ENCODE data around the gene EIF3L. TPM values are rescaled to one million over a fixed set of nuclear protein-coding genes. Genes with fewer than 3 reads are reported as not detected.

The EIF3L gene
- total RNA-seq, 1 experiment from 2014 or later = 402 TPM

DNA sequence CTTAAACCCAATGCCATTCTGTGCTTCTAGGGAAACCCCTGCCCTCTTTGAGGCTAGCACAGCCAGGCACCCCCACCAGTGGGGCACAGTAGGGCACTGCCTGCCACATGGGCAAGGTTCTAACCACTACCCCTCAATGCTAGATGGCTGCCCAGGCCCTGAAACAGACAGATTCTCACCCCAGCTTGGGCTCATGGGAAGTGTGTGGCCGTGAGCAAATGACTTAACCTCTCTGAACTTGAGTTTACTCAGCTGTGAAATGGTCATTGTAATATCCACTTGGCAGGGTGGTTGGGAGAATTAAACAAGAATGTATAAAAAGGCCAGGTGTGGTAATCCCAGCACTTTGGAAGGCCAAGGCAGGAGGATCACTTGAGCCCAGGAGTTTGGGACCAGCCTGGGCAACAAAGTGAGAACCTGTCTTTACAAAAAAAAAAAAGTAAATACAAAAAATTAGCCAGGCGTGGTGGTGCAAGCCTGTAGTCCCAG lies 81.8 kb downstream of the EIF3L start:
- H3K4me1 Mint-ChIP-seq (ENCODE audit: low read depth, unreplicated experiment) = peaks cover 17% of the 10 kb centered on the region
- no peak overlapping the region for H3K27ac Mint-ChIP-seq (ENCODE audit: unreplicated experiment)
- H3K36me3 Mint-ChIP-seq (ENCODE audit: insufficient read depth, unreplicated experiment) = peaks cover 52% of the 10 kb centered on the region
- no peaks in the 10 kb centered on the region for H3K27me3 Mint-ChIP-seq (ENCODE audit: unreplicated experiment)
- DNase-seq = no peak
- CTCF ChIA-PET = no interaction called here
- BruUV-seq (replicated peaks) = no TSS peak
- intact Hi-C loops (cut with micrococcal nuclease; ENCODE audit: unreplicated experiment) = loop anchor here (5.0 kb wide), 1 partner anchor 34 kb away; no protein-coding TSS in a partner anchor
- TF ChIP-seq, protein P1, sequence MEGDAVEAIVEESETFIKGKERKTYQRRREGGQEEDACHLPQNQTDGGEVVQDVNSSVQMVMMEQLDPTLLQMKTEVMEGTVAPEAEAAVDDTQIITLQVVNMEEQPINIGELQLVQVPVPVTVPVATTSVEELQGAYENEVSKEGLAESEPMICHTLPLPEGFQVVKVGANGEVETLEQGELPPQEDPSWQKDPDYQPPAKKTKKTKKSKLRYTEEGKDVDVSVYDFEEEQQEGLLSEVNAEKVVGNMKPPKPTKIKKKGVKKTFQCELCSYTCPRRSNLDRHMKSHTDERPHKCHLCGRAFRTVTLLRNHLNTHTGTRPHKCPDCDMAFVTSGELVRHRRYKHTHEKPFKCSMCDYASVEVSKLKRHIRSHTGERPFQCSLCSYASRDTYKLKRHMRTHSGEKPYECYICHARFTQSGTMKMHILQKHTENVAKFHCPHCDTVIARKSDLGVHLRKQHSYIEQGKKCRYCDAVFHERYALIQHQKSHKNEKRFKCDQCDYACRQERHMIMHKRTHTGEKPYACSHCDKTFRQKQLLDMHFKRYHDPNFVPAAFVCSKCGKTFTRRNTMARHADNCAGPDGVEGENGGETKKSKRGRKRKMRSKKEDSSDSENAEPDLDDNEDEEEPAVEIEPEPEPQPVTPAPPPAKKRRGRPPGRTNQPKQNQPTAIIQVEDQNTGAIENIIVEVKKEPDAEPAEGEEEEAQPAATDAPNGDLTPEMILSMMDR (IDR thresholded peaks at IDR 0.05; ENCODE audit: unreplicated experiment) = peak; percentile 0
- no peaks in the 10 kb centered on the region for H3K9me3 Mint-ChIP-seq (ENCODE audit: low read depth, unreplicated experiment)
- no peak overlapping the region for H3K4me3 Mint-ChIP-seq (ENCODE audit: low read depth, unreplicated experiment)

DNA sequence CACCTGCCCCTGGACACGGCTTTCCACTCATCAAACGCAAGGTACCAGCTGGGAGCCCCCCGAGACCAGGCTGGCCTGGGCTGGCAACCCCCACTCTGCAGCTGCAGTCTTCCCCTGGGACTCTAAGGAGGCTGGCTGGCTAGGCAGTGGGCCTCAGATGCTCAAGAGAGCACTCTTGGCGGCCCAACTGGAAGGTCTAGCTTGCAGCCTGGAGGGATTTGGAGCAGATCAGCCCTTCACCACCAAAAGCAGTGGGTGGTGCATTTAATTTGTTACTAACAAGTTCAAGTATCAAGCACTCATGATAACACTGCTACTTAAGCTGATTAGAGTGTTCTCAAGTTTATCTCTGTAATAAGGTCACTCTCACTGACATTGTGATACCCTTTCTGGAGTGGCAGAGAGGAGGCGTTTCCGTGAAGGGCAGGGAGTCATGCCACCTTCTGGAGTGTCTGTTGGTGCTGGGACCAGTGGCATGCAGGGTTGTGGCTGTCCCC lies 82.7 kb downstream of the EIF3L start:
- Mint-ChIP-seq H3K4me1 (ENCODE audit: low read depth, unreplicated experiment) (peaks cover 17% of the 10 kb centered on the region), H3K9me3 (ENCODE audit: low read depth, unreplicated experiment) (no peaks in the 10 kb centered on the region), H3K4me3 (ENCODE audit: low read depth, unreplicated experiment) (no peak overlapping the region), H3K27ac (ENCODE audit: unreplicated experiment) (no peak overlapping the region), H3K27me3 (ENCODE audit: unreplicated experiment) (no peaks in the 10 kb centered on the region), H3K36me3 (ENCODE audit: insufficient read depth, unreplicated experiment) (peaks cover 61% of the 10 kb centered on the region)
- TF ChIP-seq, protein P1 (IDR thresholded peaks at IDR 0.05; ENCODE audit: unreplicated experiment) = no peak
- DNase-seq = no peak
- no TSS peak for BruUV-seq (replicated peaks)
- CTCF ChIA-PET = no interaction called here
- intact Hi-C loops (cut with micrococcal nuclease; ENCODE audit: unreplicated experiment) = loop anchor here (5.0 kb wide), 1 partner anchor 35 kb away; no protein-coding TSS in a partner anchor

DNA sequence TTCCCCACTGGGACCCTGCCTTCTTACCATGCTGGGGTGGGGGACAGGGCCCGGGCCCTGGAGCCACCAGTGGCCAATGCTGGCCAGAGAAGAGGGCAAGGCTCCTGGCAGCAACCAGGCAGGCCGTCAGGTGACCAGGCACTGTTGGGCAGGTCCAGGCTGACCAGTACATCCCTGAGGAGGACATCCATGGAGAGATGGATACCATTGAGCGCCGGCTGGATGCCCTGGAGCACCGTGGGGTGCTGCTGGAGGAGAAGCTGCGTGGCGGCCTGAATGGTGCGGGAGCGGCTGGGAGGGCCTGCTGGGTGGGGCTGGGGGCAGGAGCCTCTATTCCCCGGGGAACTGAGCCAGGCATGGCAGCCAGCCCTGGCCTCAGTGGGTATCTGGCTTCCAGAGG lies 83.2 kb downstream of the EIF3L start:
- no peak for DNase-seq
- no TSS peak for BruUV-seq (replicated peaks)
- intact Hi-C loops (cut with micrococcal nuclease; ENCODE audit: unreplicated experiment) = loop anchor here (5.0 kb wide), 1 partner anchor 35 kb away; no protein-coding TSS in a partner anchor
- Mint-ChIP-seq H3K36me3 (ENCODE audit: insufficient read depth, unreplicated experiment) (peaks cover 65% of the 10 kb centered on the region), H3K27me3 (ENCODE audit: unreplicated experiment) (no peaks in the 10 kb centered on the region), H3K4me1 (ENCODE audit: low read depth, unreplicated experiment) (peaks cover 17% of the 10 kb centered on the region), H3K9me3 (ENCODE audit: low read depth, unreplicated experiment) (no peaks in the 10 kb centered on the region), H3K4me3 (ENCODE audit: low read depth, unreplicated experiment) (no peak overlapping the region), H3K27ac (ENCODE audit: unreplicated experiment) (no peak overlapping the region)
- CTCF ChIA-PET = interaction anchor here (1.2 kb wide), 1 partner anchor 21 kb away, joined by 3 read pairs; the partner anchor contains the start of genes C22orf23 and POLR2F
- TF ChIP-seq, protein P1 (IDR thresholded peaks at IDR 0.05; ENCODE audit: unreplicated experiment) = no peak

DNA sequence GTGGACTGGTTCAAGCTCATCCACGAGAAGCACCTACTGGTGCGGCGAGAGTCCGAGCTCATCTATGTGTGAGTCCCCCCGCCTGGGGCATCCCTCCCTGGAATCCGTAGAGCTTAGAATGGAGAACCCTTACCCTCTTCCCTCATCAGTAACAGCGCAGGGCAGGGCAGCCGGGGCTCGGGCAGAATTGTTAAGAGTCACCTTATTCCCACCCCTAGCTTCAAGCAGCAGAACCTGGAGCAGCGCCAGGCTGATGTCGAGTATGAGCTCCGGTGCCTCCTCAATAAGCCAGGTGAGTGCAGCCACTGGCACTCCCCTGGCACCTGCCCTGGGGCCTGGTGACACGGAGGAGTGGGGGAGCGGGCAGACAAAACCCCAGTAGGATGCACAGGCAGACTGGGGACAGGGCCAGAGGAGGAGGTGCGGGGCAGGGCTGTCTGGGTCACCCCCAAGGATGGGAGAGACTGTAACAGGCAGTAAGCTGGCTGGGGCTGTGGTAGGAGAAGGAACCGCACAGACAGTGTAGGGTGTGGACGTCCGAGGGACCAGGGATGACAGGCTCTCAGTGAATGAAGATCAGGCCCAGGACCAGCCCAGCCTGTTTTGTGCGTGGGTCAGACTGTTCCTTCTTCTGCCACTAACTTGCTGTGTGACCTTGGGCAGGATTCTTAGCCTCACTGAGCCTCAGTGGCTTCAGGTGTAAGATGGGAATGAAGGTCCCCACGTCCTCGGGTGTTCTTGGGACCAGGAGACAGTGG lies 83.8 kb downstream of the EIF3L start:
- Mint-ChIP-seq H3K27me3 (ENCODE audit: unreplicated experiment) (no peaks in the 10 kb centered on the region), H3K9me3 (ENCODE audit: low read depth, unreplicated experiment) (no peaks in the 10 kb centered on the region), H3K27ac (ENCODE audit: unreplicated experiment) (peak overlapping the region; percentile 64), H3K4me1 (ENCODE audit: low read depth, unreplicated experiment) (peaks cover 17% of the 10 kb centered on the region), H3K36me3 (ENCODE audit: insufficient read depth, unreplicated experiment) (peaks cover 65% of the 10 kb centered on the region), H3K4me3 (ENCODE audit: low read depth, unreplicated experiment) (peak overlapping the region; percentile 15)
- intact Hi-C loops (cut with micrococcal nuclease; ENCODE audit: unreplicated experiment) = loop anchor here (5.0 kb wide), 1 partner anchor 36 kb away; no protein-coding TSS in a partner anchor
- BruUV-seq (replicated peaks) = no TSS peak
- TF ChIP-seq, protein P1 (IDR thresholded peaks at IDR 0.05; ENCODE audit: unreplicated experiment) = no peak
- CTCF ChIA-PET = interaction anchor here (1.2 kb wide), 1 partner anchor 21 kb away, joined by 3 read pairs; the partner anchor contains the start of genes C22orf23 and POLR2F
- no peak for DNase-seq

Measured in Calu3 (cell line).